Peyer's patch (tissue), 4 donors: Measurements from ENCODE around the gene BCR. TPM values are rescaled to one million over a fixed set of nuclear protein-coding genes. Genes with fewer than 3 reads are reported as not detected.

Experiments used
- DNase-seq, 3 donors: peaks; one replicate each; pipeline ENCODE4 v3.0.0-alpha.2; 2017 to 2019
- H3K27ac ChIP-seq, 4 donors: fragments of 200-600 bp; sonication (generic); one replicate each; pipeline ENCODE4 v1.5.1; 2016 to 2019
- H3K27me3 ChIP-seq, 2 donors: fragments of 200-600 bp; sonication (generic); one replicate each; pipeline ENCODE4 v1.5.1; 2019
- H3K36me3 ChIP-seq, 3 donors: fragments of 200-600 bp; sonication (generic); one replicate each; pipeline ENCODE4 v1.5.1; 2016 to 2019
- H3K4me1 ChIP-seq, 4 donors: fragments of 200-600 bp; sonication (generic); one replicate each; pipeline ENCODE4 v1.5.1; 2016 to 2019
- H3K4me3 ChIP-seq, 4 donors: fragments of 200-600 bp; sonication (generic); 1 replicate in 3 of 4; 2 replicates in 1 of 4; pipeline ENCODE4 v1.5.1; 2016 to 2019; ENCODE audit warnings: mild to moderate bottlenecking in 1 of 4
- H3K9me3 ChIP-seq, 4 donors: fragments of 200-600 bp; sonication (generic); one replicate each; pipeline ENCODE4 v1.5.1; 2016 to 2019; ENCODE audit warnings: mild to moderate bottlenecking in 1 of 4
- POLR2A ChIP-seq, 2 donors: fragments of 450-650 bp; IDR thresholded peaks; one replicate each; pipeline ENCODE4 v1.5.1; 2017; ENCODE audit warnings: antibody characterized with exemption in 2 of 2, mild to moderate bottlenecking in 2 of 2, moderate library complexity in 2 of 2
- total RNA-seq, 4 donors: library from RNA; depleted of rRNA; stranded (reverse); fragments of >200 nt; gene quantifications; one replicate each; pipeline ENCODE4 v1.1.0, GENCODE V29; 2016
- TF ChIP-seq, protein P1 (sequence below), 6 experiments: fragments of 450-650 bp in 4 of 6; fragments of 200-600 bp in 2 of 6; sonication (generic) in 1 of 6; IDR thresholded peaks; one replicate each; pipeline ENCODE4 v1.5.1; 2017 to 2019; ENCODE audit warnings: antibody characterized with exemption in 6 of 6, mild to moderate bottlenecking in 3 of 6, moderate library complexity in 1 of 6

Gene BCR
- total RNA-seq, 4 donors from 2014 or later = 55.8 to 86.9 (median 66.1) TPM

- H3K36me3 ChIP-seq = no peaks in the 10 kb centered on the region
- peaks cover 0 to 4% (median 0%) of the 10 kb centered on the region in 4 donors for H3K9me3 ChIP-seq
- no peak overlapping the region for H3K27ac ChIP-seq
- no peak for DNase-seq
- H3K4me3 ChIP-seq = no peak overlapping the region
- TF ChIP-seq POLR2A (IDR thresholded peaks at IDR 0.05) = no peak
- TF ChIP-seq, protein P1, sequence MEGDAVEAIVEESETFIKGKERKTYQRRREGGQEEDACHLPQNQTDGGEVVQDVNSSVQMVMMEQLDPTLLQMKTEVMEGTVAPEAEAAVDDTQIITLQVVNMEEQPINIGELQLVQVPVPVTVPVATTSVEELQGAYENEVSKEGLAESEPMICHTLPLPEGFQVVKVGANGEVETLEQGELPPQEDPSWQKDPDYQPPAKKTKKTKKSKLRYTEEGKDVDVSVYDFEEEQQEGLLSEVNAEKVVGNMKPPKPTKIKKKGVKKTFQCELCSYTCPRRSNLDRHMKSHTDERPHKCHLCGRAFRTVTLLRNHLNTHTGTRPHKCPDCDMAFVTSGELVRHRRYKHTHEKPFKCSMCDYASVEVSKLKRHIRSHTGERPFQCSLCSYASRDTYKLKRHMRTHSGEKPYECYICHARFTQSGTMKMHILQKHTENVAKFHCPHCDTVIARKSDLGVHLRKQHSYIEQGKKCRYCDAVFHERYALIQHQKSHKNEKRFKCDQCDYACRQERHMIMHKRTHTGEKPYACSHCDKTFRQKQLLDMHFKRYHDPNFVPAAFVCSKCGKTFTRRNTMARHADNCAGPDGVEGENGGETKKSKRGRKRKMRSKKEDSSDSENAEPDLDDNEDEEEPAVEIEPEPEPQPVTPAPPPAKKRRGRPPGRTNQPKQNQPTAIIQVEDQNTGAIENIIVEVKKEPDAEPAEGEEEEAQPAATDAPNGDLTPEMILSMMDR (IDR thresholded peaks at IDR 0.05) = no peak
- peaks cover 0 to 21% (median 8%) of the 10 kb centered on the region in 4 donors for H3K4me1 ChIP-seq
- H3K27me3 ChIP-seq = no peaks in the 10 kb centered on the region
Measured at GRCh38 chr22:23176645-23177027, 3.7 kb upstream of the BCR start.

GRCh38 chr22:23177197-23177596 lies 3.1 kb upstream of the BCR start:
- DNase-seq = no peak
- TF ChIP-seq, protein P1 (IDR thresholded peaks at IDR 0.05) = no peak
- TF ChIP-seq POLR2A (IDR thresholded peaks at IDR 0.05) = no peak
- no peak overlapping the region for H3K4me3 ChIP-seq
- peaks cover 0 to 26% (median 14%) of the 10 kb centered on the region in 4 donors for H3K4me1 ChIP-seq
- no peaks in the 10 kb centered on the region for H3K27me3 ChIP-seq
- no peaks in the 10 kb centered on the region for H3K36me3 ChIP-seq
- peaks cover 0 to 4% (median 0%) of the 10 kb centered on the region in 4 donors for H3K9me3 ChIP-seq
- H3K27ac ChIP-seq = no peak overlapping the region

DNA sequence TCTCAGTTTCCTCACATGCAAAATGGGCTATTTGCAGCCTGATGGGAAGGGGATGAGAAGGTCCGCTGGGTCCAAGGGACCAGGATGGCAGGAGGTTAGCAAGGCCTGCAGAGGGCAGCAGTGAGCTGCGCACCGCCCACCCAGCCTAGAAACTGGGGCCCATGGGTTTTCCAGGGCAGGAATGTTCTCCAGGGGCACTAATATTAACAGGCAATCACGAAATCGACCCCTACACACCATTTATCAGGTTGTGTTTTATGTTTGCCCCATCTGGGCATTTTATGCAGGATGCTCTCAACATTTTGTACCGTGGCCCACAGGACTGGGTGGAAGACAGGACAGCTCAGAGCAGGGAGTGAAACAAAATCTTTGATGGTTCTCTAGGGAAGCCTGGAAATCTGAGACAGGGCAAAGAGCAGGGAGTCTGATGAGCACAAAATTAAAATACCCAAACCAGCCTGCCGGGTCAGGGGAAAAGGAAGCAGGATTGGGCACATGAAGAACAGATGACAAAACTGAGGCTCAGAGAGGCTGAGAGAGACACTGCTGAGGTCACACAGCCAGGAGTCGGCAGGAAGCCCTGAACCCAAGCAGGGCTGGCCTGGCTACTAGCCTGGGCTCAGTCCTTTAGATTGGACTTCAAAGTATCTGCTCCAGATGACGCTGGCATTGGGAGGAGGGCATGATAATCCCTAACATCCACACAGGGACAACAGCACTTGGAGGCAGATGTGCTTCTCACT lies 1.6 kb upstream of the BCR start:
- Histone ChIP-seq H3K27me3 (no peaks in the 10 kb centered on the region), H3K4me3 (no peak overlapping the region), H3K27ac (peak overlapping the region in 3 of 4 donors; percentile 57 to 90 (median 77)), H3K36me3 (no peaks in the 10 kb centered on the region), H3K9me3 (peaks cover 0 to 4% (median 0%) of the 10 kb centered on the region in 4 donors), H3K4me1 (peaks cover 6 to 41% (median 24%) of the 10 kb centered on the region in 4 donors)
- DNase-seq = peak; percentile 41 to 81 (median 81)
- no peak for TF ChIP-seq POLR2A (IDR thresholded peaks at IDR 0.05)
- TF ChIP-seq, protein P1 (IDR thresholded peaks at IDR 0.05) = peak; percentile 87 to 97 (median 92)

GRCh38 chr22:23179381-23180299 lies 669 bp upstream of the BCR start:
- peak overlapping the region; percentile 60 to 90 (median 72) for H3K4me3 ChIP-seq
- DNase-seq = no peak
- H3K4me1 ChIP-seq = peaks cover 6 to 45% (median 25%) of the 10 kb centered on the region in 4 donors
- H3K9me3 ChIP-seq = peaks cover 0 to 4% (median 0%) of the 10 kb centered on the region in 4 donors
- H3K27me3 ChIP-seq = no peaks in the 10 kb centered on the region
- TF ChIP-seq POLR2A (IDR thresholded peaks at IDR 0.05) = no peak
- TF ChIP-seq, protein P1 (IDR thresholded peaks at IDR 0.05) = no peak
- H3K27ac ChIP-seq = peak overlapping the region; percentile 55 to 90 (median 67)
- no peaks in the 10 kb centered on the region for H3K36me3 ChIP-seq

DNA sequence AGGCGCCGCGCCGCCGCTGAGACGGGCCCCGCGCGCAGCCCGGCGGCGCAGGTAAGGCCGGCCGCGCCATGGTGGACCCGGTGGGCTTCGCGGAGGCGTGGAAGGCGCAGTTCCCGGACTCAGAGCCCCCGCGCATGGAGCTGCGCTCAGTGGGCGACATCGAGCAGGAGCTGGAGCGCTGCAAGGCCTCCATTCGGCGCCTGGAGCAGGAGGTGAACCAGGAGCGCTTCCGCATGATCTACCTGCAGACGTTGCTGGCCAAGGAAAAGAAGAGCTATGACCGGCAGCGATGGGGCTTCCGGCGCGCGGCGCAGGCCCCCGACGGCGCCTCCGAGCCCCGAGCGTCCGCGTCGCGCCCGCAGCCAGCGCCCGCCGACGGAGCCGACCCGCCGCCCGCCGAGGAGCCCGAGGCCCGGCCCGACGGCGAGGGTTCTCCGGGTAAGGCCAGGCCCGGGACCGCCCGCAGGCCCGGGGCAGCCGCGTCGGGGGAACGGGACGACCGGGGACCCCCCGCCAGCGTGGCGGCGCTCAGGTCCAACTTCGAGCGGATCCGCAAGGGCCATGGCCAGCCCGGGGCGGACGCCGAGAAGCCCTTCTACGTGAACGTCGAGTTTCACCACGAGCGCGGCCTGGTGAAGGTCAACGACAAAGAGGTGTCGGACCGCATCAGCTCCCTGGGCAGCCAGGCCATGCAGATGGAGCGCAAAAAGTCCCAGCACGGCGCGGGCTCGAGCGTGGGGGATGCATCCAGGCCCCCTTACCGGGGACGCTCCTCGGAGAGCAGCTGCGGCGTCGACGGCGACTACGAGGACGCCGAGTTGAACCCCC lies 798 bp downstream of the BCR start:
- DNase-seq = peak in 2 of 3 donors; percentile 30 to 65
- Histone ChIP-seq H3K4me1 (peaks cover 6 to 45% (median 23%) of the 10 kb centered on the region in 4 donors), H3K4me3 (peak overlapping the region; percentile 60 to 90 (median 72)), H3K9me3 (peaks cover 0 to under 1% (median 0%) of the 10 kb centered on the region in 4 donors), H3K27ac (peak overlapping the region in 2 of 4 donors; percentile 63 to 65), H3K36me3 (no peaks in the 10 kb centered on the region), H3K27me3 (no peaks in the 10 kb centered on the region)
- no peak for TF ChIP-seq POLR2A (IDR thresholded peaks at IDR 0.05)
- TF ChIP-seq, protein P1 (IDR thresholded peaks at IDR 0.05) = no peak
